HG03039 (cell line): ENCODE results near the gene CXXC5.
"Not testable (repeated sequence)": the region's sequence is repeated elsewhere in the genome, so short reads cannot be mapped to it uniquely, and the experiment has no call there.

Source experiments
- ATAC-seq: cut with Tn5 transposase; IDR thresholded peaks from one replicate; pipeline ENCODE4 v1.9.1; 2021; ENCODE audit warnings: mild to moderate bottlenecking, moderate library complexity; ENCODE audit not compliant: unreplicated experiment

The CXXC5 gene

GRCh38 chr5:139708877-139709581 lies 60.9 kb downstream of the CXXC5 start:
- ATAC-seq: no peak

DNA sequence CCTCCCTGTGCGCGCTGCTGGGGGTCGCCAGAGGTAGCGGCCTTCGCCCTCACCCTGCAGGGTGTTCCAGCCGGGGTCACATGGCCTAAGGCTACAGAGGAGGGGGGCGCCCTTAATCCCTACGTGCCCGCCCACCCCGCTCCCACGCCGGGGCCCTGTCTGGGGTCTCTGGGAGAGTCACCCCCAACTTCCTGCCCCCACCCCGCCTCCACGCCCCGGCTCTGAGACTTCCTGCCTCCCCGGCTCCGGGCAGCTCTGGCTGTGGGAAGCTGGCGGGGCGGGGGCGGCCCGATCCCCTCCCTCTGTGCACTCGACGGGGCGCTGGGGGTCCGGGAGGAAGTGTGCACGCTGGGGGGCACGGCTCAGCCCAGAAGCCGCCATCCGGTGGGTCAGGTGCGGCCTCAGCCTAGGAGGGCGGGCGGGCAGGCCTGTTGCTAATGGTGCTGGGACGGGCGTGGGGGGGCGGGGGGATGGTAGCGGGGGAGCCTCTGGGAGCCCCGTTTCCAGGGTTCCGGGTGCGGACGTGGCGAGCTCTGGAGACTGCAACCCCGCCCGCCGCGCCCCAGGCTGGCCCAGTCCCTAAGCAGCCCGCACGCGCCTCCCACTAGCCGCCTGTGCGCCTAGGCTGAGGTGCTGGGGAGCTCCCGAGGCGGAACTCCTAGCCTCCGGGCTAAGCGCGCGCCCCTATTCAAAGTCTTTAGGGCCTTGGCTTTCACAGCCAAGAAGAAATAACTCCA lies 61.6 kb downstream of the CXXC5 start:
- no peak for ATAC-seq

DNA sequence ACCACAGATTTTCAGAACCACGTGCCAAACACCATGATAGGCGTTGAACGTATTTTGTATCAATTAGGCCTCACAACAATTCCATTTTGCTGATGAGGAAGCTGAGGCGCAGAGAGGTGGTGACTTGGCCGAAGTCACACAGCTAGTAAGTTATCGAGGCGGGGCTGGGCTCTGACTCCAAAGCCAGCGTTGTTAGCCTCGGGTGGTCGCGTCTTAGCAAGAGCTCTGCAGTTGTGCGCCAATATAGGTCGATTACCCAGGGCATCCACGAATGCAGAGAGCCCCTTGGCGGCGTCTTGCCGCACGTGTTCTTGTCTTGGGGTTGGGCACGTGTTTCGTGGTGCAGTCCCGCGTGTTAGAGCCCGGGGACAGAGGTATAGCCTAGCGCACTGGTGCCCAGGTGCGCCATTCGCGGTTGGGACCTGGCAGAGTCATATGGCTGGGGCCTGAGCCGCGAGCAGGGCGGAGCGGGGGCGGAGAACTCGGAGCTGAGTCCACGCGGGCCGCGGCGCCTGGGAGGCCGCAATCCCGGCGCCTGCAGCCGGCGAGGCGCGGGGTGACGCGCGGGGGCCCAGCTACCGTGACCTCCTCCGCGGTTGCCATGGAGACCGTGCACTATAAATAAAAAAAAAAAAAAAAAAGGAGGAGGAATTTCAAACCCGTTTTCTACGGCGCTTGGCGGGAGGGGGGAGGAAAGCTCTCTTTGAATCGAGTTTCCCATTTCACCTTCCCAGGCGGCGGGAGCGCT lies 62.3 kb downstream of the CXXC5 start:
- no peak for ATAC-seq

DNA sequence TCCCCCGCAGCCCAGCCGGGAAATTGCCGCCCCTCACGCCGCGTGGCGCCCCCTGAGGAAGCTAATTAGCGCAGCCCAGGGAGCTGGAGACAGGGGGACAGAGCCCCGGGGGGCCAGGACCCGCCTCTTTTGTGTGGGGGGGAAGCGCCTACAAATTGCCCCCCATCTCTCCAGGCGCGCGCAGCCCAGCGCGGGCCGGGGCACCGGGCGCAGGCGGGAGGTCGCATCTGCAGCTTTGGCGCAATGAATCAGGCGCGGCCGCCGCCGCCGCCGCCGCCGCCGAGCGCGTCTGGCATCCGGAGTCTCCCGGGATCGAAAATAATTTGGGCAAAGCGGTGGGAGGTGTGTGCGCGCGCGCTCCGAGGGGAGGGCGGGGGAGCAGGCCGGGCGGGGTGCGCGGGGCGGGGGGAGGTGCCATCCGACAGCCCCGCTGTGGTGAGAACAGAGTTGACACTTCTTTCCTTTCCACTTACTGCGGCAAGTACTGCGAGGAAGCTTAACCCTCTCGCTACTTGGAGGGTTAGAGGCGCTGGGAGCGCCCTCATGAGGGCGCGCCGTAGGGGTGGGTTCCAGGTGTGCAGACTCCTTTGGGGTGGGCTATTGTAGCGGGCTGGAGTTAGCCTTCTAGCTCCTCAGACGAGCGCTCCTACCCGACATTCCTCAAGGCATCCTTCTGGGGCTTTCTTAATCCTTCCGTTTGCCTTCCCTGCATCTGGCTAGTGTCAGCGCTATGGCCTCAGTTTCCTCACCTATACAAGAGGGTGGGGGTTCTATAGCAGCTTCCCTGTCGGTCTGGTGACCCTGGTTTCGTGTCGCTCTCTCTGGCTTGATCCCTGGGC lies 63.1 kb downstream of the CXXC5 start:
- no peak for ATAC-seq

DNA sequence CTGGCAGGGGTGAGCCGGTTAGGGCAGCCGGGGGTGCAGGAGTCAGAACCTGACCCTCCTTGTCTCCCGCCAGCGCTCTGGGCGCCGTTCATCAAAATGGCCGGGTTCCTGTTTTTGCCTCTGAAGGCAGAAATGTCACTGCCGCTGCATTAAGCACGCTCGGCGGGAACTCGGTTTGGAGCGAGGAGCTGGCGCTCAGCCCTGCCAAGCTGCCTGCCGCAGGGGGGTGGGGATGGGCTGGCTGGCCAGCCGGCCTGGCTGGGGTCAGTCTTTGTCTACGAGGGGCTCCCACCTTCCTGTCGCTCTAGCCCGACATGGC lies 63.7 kb downstream of the CXXC5 start:
- ATAC-seq: no peak

GRCh38 chr5:139712412-139712811 lies 64.3 kb downstream of the CXXC5 start:
- no peak for ATAC-seq

DNA sequence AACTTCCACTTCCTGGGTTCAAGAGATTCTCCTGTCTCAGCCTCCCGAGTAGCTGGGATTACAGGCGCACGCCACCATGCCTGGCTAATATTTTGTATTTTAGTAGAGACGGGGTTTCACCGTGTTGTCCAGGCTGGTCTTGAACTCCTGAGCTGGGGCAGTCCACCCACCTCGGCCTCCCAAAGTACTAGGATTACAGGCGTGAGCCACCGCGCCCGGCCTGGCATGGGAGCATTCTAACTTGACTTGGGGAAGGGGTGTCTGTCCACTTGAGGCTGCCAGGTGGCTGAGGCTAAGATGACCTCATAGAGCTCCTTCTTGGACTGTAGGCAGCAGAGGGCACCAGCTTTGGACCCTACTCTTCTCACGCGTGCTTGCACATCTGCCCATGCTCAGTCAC lies 65.7 kb downstream of the CXXC5 start:
- ATAC-seq: not testable (repeated sequence)

DNA sequence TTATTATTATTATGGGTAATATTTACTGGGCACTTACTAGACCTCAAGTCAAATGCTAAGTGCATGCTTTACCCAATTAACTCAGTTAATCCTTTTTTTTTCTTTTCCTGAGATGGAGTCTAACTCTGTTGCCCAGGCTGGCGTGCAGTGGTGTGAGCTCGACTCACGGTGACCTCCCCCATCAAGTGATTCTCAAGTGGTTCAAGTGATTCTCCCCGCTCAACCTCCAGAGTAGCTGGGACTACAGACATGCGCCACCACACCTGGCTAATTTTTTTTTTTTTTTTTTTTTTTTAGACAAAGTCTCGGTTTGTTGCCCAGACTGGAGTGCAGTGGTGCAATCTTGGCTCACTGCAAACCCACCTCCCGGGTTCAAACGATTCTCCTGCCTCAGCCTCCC lies 69.1 kb downstream of the CXXC5 start:
- no peak for ATAC-seq

- not testable (repeated sequence) for ATAC-seq
Measured at GRCh38 chr5:139718403-139718802, 70.3 kb downstream of the CXXC5 start.

DNA sequence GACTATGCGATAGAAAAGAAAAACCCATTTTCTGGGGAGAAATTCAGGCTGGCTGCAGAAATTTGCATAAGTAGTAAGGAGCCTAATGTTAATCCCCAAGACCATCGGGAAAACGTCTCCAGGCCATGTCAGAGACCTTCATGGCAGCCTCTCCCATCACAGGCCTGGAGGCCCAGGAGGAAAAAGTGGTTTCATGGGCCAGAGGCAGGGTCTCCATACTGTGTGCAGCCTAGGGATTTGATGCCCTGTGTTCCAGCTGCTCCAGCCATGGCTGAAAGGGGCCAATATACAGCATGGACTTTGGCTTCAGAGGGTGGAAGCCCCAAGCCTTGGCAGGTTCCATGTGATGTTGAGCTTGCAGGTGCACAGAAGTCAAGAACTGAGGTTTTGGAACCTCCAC lies 71.8 kb downstream of the CXXC5 start:
- ATAC-seq: not testable (repeated sequence)

DNA sequence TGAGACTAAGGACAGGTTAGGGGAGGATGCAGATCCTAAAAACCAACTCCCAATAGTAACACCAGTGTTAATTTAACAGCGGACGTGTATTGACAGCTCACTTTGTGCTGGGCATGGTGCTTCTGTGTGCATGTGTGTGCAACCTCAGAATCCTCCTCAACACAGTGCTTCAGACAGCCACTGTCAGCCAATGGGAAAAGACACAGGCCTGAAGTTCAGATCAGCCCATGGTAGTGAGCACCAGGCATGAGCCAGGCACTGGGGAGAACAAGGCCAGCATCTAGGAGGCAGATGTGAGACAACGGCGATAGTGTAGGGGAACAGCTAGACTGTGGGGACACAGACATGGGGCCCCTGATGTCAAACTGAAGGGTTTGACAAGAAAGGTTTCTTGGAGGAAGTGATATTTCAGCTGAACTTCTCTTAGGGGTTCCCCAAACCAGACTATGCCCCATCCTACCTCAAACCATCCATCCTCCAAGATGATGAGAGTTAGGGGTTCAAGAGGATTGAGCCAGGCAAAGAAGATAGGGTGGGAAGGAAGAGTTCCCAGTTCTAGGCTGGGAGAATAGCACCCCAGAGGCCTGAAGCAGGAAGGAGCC lies 75.9 kb downstream of the CXXC5 start:
- ATAC-seq: no peak

DNA sequence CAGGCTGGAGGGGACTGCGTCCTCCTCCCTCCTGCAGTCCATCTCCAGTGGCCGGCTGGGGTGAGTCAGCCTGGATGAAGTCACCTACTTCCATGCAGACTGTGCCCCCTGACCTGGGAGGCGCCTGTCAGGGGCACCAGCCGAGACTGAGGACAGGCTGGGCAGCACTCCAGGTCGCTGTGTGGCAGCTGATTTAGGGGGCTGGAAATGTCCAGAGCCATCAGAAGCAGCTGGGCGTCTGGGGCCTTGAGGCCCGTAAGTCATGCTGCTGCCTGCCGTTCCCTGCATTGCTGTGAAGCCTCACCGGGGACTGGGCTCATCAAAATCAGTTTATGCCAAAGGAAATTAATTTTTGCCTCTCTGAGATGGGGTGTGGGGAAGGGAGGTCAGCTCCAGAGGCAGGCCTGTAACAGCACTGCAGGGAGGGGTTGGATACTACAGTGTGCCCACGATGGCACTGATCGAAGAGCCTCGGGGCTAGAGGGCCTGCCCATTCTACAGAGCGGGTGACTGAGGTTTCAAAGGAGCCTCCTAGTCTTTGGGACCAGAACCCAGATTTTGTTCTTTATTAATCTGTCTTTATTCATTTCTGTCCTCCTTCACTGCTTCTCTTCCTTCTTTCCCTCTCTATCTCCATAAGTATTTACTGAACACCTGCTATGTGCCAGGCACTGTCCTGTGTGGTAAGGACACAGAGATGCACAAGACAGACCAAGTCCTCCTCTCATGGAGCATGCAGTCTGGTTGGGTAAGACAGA lies 77.1 kb downstream of the CXXC5 start:
- ATAC-seq: no peak

GRCh38 chr5:139726248-139726647 lies 78.1 kb downstream of the CXXC5 start:
- ATAC-seq: no peak

DNA sequence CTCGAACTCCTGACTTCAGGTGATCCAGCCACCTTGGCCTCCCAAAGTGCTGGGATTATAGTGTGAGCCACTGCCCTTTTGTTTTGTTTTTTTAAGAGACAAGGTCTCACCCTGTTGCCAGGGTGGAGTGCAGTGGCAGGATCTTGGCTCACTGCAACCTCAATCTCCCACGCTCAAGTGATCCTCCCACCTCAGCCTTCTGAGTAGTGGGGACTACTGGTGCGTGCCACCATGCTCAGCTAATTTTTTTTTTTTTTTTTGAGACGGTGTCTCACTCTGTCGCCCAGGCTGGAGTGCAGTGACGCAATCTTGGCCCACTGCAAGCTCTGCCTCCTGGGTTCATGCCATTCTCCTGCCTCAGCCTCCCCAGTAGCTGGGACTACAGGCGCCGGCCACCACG lies 79.5 kb downstream of the CXXC5 start:
- ATAC-seq: not testable (repeated sequence)

DNA sequence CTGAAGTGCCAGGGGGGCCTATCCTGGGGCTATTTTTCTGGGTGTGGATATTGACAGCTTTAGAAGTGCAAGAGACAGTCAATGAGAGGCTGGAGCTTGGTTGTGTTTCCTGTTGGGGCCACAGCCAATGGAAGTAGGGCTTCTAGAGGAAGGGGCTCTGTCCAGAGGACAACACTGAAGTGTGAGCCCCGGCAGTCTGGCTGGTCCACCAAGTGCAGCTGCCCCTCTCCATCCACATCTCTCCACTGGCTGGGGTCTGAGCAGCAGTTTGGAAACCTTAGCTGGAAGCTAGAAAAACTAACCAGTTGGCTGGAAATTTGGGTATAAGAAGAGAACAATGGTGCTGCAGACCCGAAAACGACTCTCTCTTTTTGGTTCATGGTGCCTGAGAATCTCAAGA lies 83.1 kb downstream of the CXXC5 start:
- no peak for ATAC-seq

- ATAC-seq: no peak
Measured at GRCh38 chr5:139732019-139732418, 83.9 kb downstream of the CXXC5 start.

DNA sequence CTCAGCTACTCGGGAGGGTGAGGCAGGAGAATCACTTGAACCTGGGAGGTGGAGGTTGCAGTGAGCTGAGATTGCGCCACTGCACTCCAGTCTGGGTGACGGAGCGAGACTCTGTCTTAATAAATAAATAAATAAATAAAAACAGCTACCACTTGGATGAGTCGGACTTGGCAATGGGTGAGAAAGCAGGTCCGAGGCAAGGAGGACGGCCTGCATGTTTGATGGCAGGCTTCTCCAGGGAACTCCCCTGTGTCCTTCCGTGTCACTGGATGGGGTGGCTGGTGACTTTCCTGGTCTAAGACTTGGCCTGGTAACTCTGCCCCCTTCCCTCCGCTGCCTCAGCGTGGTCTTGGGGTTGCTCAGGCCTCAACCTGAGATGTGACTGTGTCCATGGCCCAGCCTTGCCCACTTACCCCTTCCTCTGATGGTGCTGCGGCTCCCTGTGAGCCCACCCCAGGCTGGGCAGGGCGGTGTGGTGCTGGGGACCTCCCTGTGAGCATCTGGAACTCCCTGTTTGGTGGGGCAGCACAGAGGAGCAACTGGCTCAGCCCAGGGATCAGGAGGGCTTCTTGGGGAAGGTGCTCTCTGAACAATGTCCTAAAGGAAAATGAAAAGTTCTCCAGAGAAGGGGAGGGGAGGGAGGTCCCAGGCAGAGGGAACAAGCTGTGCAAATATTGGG lies 85.0 kb downstream of the CXXC5 start:
- no peak for ATAC-seq
